HepG2 (cell line): ENCODE data around the gene ZNF512B. TPM values are rescaled to one million over a fixed set of nuclear protein-coding genes. Genes with fewer than 3 reads are reported as not detected.

Experiments
- ARNT ChIP-seq: fragments of 450-650 bp; IDR thresholded peaks from 2 replicates; pipeline ENCODE4 v1.6.1; 2017
- ATAD3A ChIP-seq: sonication (generic); formaldehyde crosslinking; IDR thresholded peaks from 2 replicates; pipeline ENCODE4 v1.4.0; 2020; ENCODE audit warnings: missing genetic modification reagents
- CEBPB ChIP-seq: IDR thresholded peaks from 2 replicates; pipeline ENCODE4 v1.6.1; 2011; ENCODE audit warnings: low read depth, low read length, improper control_type of control experiment, borderline replicate concordance
- CEBPG ChIP-seq: IDR thresholded peaks from 2 replicates; pipeline ENCODE4 v1.6.1; 2016
- HDAC6 ChIP-seq: fragments of 200-600 bp; sonication (generic); IDR thresholded peaks from 2 replicates; pipeline ENCODE4 v1.7.0; 2017; ENCODE audit warnings: mild to moderate bottlenecking, antibody characterized with exemption, low read length, low read depth
- KDM4B ChIP-seq: sonication (generic); formaldehyde crosslinking; IDR thresholded peaks from 2 replicates; pipeline ENCODE4 v1.4.0; 2020; ENCODE audit warnings: missing genetic modification reagents
- MBD4 ChIP-seq: IDR thresholded peaks from 2 replicates; pipeline ENCODE4 v1.6.1; 2012; ENCODE audit warnings: low read length, inconsistent platforms, borderline replicate concordance
- NR2C2 ChIP-seq: sonication (generic); formaldehyde crosslinking; IDR thresholded peaks from 2 replicates; pipeline ENCODE4 v1.4.0; 2020; ENCODE audit warnings: missing genetic modification reagents, mild to moderate bottlenecking, moderate library complexity, borderline replicate concordance
- SIN3B ChIP-seq: fragments of 150-350 bp; IDR thresholded peaks from 2 replicates; pipeline ENCODE4 v1.6.1; 2014; ENCODE audit warnings: low read length
- STAT5B ChIP-seq: sonication (generic); formaldehyde crosslinking; IDR thresholded peaks from 2 replicates; pipeline ENCODE4 v1.4.0; 2020; ENCODE audit warnings: missing genetic modification reagents
- TSC22D2 ChIP-seq: sonication (generic); formaldehyde crosslinking; IDR thresholded peaks from 2 replicates; pipeline ENCODE4 v1.5.1; 2020; ENCODE audit warnings: missing genetic modification reagents, mild to moderate bottlenecking, borderline replicate concordance
- YEATS4 ChIP-seq: sonication (generic); formaldehyde crosslinking; IDR thresholded peaks from 2 replicates; pipeline ENCODE4 v1.4.0; 2020; ENCODE audit warnings: missing genetic modification reagents, borderline replicate concordance
- ZBTB10 ChIP-seq: sonication (generic); formaldehyde crosslinking; IDR thresholded peaks from 2 replicates; pipeline ENCODE4 v1.4.0; 2020; ENCODE audit warnings: missing genetic modification reagents, borderline replicate concordance
- ZFAT ChIP-seq: sonication (generic); formaldehyde crosslinking; conservative IDR thresholded peaks from 2 replicates; pipeline ENCODE4 v1.8.1; 2023; ENCODE audit warnings: missing genetic modification reagents, inconsistent platforms
- ZNF558 ChIP-seq: sonication (generic); formaldehyde crosslinking; IDR thresholded peaks from 2 replicates; pipeline ENCODE4 v1.9.0; 2022; ENCODE audit warnings: mild to moderate bottlenecking, missing genetic modification reagents, borderline replicate concordance
- ZNF672 ChIP-seq: sonication (generic); formaldehyde crosslinking; IDR thresholded peaks from 2 replicates; pipeline ENCODE4 v1.8.1; 2022; ENCODE audit warnings: missing genetic modification reagents
- ZNF773 ChIP-seq: sonication (generic); formaldehyde crosslinking; IDR thresholded peaks from 2 replicates; pipeline ENCODE4 v1.4.0; 2020; ENCODE audit warnings: missing genetic modification reagents, borderline replicate concordance
- ZNF775 ChIP-seq: sonication (generic); formaldehyde crosslinking; IDR thresholded peaks from 2 replicates; pipeline ENCODE4 v1.4.0; 2020; ENCODE audit warnings: missing genetic modification reagents, mild to moderate bottlenecking, moderate library complexity, borderline replicate concordance
- ZSCAN25 ChIP-seq: sonication (generic); formaldehyde crosslinking; IDR thresholded peaks from 2 replicates; pipeline ENCODE4 v1.8.0; 2022; ENCODE audit warnings: mild to moderate bottlenecking, missing genetic modification reagents
- polyA plus RNA-seq, 8 experiments: library from polyadenylated mRNA; depleted of rRNA in 3 of 8; stranded (reverse) in 7 of 8; unstranded in 1 of 8; fragments of >200 nt; fragmentation: Illumina TruSeq in 4 of 8; extraction: Trizol in 4 of 8; gene quantifications; 2 replicates each; pipeline versions ENCODE4 v1.2.1 to v1.2.3, GENCODE V29; 2011 to 2016; ENCODE audit warnings: low read depth in 4 of 8, missing spikeins in 1 of 8, mixed read lengths in 1 of 8; ENCODE audit not compliant: insufficient read depth in 1 of 8
- total RNA-seq, 5 experiments: library from RNA; depleted of rRNA; stranded (reverse); fragments of >200 nt; fragmentation: Illumina TruSeq; extraction: Trizol; gene quantifications; 2 replicates each; pipeline ENCODE4 v1.2.3, GENCODE V29; 2016; ENCODE audit warnings: low read depth in 1 of 5
- TF ChIP-seq, protein P1 (sequence below): sonication (generic); formaldehyde crosslinking; IDR thresholded peaks from 2 replicates; pipeline ENCODE4 v1.5.0; 2020; ENCODE audit warnings: mild to moderate bottlenecking, missing genetic modification reagents
- TF ChIP-seq, protein P2 (sequence below): IDR thresholded peaks from 2 replicates; pipeline ENCODE4 v1.6.1; 2012; ENCODE audit warnings: low read depth, low read length, improper control_type of control experiment
- TF ChIP-seq, protein P3 (sequence below): sonication (generic); formaldehyde crosslinking; IDR thresholded peaks from 2 replicates; pipeline ENCODE4 v1.4.0; 2020; ENCODE audit warnings: missing genetic modification reagents

Gene ZNF512B
- total and polyA plus RNA-seq, 2 of the 13 experiments (the other 11 are each of a cell fraction or from before 2014, with no cell fraction given), result 11.5 to 30.6 TPM

GRCh38 chr20:63980806-63981728 is 11.3 kb upstream of the ZNF512B start, which contains the start of gene PRPF6 (continued):
- TF ChIP-seq CEBPG (peak; percentile 60), ZNF773 (CRISPR knock-in tag) (no peak), ZBTB10 (CRISPR knock-in tag) (peak; percentile 76; the same call in 1 of the 2 replicates), HDAC6 (no peak), NR2C2 (CRISPR knock-in tag) (peak; percentile 100), ZNF672 (CRISPR knock-in tag) (peak; percentile 92; the same call in 1 of the 2 replicates), ATAD3A (CRISPR knock-in tag) (no peak), STAT5B (CRISPR knock-in tag) (no peak; the same call in none of the 2 replicates), ZFAT (CRISPR knock-in tag) (no peak), ZSCAN25 (peak; percentile 47; the same call in 1 of the 2 replicates), SIN3B (peak; percentile 92), ARNT (no peak), TSC22D2 (CRISPR knock-in tag) (peak; percentile 85), CEBPB (no peak), MBD4 (no peak), YEATS4 (CRISPR knock-in tag) (peak; percentile 99), ZNF775 (CRISPR knock-in tag) (no peak; the same call in 1 of the 2 replicates), ZNF558 (peak; percentile 96), KDM4B (peak; percentile 95)
- TF ChIP-seq, protein P1, sequence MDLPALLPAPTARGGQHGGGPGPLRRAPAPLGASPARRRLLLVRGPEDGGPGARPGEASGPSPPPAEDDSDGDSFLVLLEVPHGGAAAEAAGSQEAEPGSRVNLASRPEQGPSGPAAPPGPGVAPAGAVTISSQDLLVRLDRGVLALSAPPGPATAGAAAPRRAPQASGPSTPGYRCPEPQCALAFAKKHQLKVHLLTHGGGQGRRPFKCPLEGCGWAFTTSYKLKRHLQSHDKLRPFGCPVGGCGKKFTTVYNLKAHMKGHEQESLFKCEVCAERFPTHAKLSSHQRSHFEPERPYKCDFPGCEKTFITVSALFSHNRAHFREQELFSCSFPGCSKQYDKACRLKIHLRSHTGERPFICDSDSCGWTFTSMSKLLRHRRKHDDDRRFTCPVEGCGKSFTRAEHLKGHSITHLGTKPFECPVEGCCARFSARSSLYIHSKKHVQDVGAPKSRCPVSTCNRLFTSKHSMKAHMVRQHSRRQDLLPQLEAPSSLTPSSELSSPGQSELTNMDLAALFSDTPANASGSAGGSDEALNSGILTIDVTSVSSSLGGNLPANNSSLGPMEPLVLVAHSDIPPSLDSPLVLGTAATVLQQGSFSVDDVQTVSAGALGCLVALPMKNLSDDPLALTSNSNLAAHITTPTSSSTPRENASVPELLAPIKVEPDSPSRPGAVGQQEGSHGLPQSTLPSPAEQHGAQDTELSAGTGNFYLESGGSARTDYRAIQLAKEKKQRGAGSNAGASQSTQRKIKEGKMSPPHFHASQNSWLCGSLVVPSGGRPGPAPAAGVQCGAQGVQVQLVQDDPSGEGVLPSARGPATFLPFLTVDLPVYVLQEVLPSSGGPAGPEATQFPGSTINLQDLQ (CRISPR knock-in tag), result peak; percentile 97; the same call in 1 of the 2 replicates
- TF ChIP-seq, protein P2, sequence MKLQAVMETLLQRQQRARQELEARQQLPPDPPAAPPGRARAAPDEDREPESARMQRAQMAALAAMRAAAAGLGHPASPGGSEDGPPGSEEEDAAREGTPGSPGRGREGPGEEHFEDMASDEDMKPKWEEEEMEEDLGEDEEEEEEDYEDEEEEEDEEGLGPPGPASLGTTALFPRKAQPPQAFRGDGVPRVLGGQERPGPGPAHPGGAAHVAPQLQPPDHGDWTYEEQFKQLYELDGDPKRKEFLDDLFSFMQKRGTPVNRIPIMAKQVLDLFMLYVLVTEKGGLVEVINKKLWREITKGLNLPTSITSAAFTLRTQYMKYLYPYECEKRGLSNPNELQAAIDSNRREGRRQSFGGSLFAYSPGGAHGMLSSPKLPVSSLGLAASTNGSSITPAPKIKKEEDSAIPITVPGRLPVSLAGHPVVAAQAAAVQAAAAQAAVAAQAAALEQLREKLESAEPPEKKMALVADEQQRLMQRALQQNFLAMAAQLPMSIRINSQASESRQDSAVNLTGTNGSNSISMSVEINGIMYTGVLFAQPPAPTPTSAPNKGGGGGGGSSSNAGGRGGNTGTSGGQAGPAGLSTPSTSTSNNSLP, result peak; percentile 84
- TF ChIP-seq, protein P3, sequence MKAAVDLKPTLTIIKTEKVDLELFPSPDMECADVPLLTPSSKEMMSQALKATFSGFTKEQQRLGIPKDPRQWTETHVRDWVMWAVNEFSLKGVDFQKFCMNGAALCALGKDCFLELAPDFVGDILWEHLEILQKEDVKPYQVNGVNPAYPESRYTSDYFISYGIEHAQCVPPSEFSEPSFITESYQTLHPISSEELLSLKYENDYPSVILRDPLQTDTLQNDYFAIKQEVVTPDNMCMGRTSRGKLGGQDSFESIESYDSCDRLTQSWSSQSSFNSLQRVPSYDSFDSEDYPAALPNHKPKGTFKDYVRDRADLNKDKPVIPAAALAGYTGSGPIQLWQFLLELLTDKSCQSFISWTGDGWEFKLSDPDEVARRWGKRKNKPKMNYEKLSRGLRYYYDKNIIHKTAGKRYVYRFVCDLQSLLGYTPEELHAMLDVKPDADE (CRISPR knock-in tag), result no peak
